ENCODE data around the gene ACHE. TPM values are rescaled to one million over a fixed set of nuclear protein-coding genes. Genes with fewer than 3 reads are reported as not detected.

ACHE gene
- total RNA-seq, 6 donors from 2014 or later: 1.3 to 2.9 (median 2.2) TPM; not detected in 1

DNA sequence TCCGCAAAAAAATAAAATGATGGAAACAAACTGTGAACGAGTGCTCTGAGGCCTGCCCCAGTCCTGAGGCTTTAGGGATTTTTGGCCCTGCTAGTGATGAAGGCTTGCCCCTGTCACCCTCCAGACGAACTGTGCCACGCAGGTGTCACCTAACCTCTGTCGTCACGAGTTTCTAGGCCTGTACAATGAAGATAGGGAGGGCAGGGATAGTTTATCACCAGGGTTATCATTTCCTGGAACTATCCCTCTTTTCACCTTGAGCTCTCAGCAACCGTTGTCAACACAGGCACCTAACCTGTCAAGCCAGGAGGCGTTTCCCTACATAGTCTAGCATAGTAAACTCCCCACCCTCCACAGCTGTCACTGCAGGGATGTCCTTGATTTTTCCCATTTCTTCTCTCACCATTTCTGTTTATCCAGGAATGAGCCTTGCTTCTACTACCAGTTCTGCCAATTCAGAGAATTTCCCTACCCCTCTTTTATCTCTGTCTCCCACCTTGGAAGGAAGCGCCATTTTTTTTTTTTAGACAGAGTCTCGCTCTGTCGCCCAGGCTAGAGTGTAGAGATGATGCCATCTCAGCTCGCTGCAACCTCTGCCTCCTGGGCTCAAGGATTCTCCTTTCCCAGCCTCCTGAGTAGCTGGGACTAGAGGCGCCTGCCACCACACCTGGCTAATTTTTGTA, 2.2 kb upstream of the ACHE start:
- ATAC-seq (ENCODE audit: low FRiP score in 2 of 2) (no peak), DNase-seq (no peak)
- no peak overlapping the region for H3K4me3 ChIP-seq
- peaks cover 0 to 31% (median 20%) of the 10 kb centered on the region in 4 donors for H3K27me3 ChIP-seq
- no peaks in the 10 kb centered on the region for H3K9me3 ChIP-seq
- no peak for TF ChIP-seq EP300 (IDR thresholded peaks at IDR 0.05)
- TF ChIP-seq POLR2A (IDR thresholded peaks at IDR 0.05): no peak
- TF ChIP-seq CTCF (IDR thresholded peaks at IDR 0.05): no peak
- no peak for TF ChIP-seq POLR2AphosphoS5 (IDR thresholded peaks at IDR 0.05)
- H3K27ac ChIP-seq: no peak overlapping the region
- 66 to 71% methylated on average over 13 of the region's 13 CpGs for WGBS, 2 donors
- peaks cover 23 to 30% (median 28%) of the 10 kb centered on the region in 4 donors for H3K4me1 ChIP-seq
- no peaks in the 10 kb centered on the region for H3K36me3 ChIP-seq

- ATAC-seq (ENCODE audit: low FRiP score in 2 of 2) (peak; percentile 19 to 59), DNase-seq (peak in 1 of 2 donors; percentile 93)
- WGBS, 2 donors: 1 to 2% methylated on average over 18 to 52 of the region's 95 CpGs
- Histone ChIP-seq H3K4me3 (peak overlapping the region in 3 of 4 donors; percentile 35 to 53 (median 50)), H3K9me3 (no peaks in the 10 kb centered on the region), H3K27me3 (peaks cover 0 to 31% (median 20%) of the 10 kb centered on the region in 4 donors), H3K36me3 (no peaks in the 10 kb centered on the region), H3K4me1 (peaks cover 23 to 30% (median 28%) of the 10 kb centered on the region in 4 donors), H3K27ac (no peak overlapping the region)
- TF ChIP-seq CTCF (IDR thresholded peaks at IDR 0.05): peak; percentile 65 to 92 (median 86)
- no peak for TF ChIP-seq EP300 (IDR thresholded peaks at IDR 0.05)
- TF ChIP-seq POLR2AphosphoS5 (IDR thresholded peaks at IDR 0.05): no peak
- no peak for TF ChIP-seq POLR2A (IDR thresholded peaks at IDR 0.05)
Observed at GRCh38 chr7:100896732-100897608, 1.3 kb upstream of the ACHE start.

GRCh38 chr7:100895956-100896731, 456 bp upstream of the ACHE start:
- Histone ChIP-seq H3K9me3 (no peaks in the 10 kb centered on the region), H3K27ac (no peak overlapping the region), H3K4me3 (peak overlapping the region in 3 of 4 donors; percentile 35 to 53 (median 50)), H3K4me1 (peaks cover 24 to 32% (median 30%) of the 10 kb centered on the region in 4 donors), H3K27me3 (peaks cover 0 to 31% (median 20%) of the 10 kb centered on the region in 4 donors), H3K36me3 (no peaks in the 10 kb centered on the region)
- no peak for TF ChIP-seq CTCF (IDR thresholded peaks at IDR 0.05)
- TF ChIP-seq EP300 (IDR thresholded peaks at IDR 0.05): no peak
- TF ChIP-seq POLR2AphosphoS5 (IDR thresholded peaks at IDR 0.05): no peak
- TF ChIP-seq POLR2A (IDR thresholded peaks at IDR 0.05): no peak
- ATAC-seq (ENCODE audit: low FRiP score in 2 of 2): peak in 1 of 2 donors; percentile 4
- DNase-seq: peak in 1 of 2 donors; percentile 82
- 8 to 11% methylated on average over 29 to 38 of the region's 54 CpGs for WGBS, 2 donors

DNA sequence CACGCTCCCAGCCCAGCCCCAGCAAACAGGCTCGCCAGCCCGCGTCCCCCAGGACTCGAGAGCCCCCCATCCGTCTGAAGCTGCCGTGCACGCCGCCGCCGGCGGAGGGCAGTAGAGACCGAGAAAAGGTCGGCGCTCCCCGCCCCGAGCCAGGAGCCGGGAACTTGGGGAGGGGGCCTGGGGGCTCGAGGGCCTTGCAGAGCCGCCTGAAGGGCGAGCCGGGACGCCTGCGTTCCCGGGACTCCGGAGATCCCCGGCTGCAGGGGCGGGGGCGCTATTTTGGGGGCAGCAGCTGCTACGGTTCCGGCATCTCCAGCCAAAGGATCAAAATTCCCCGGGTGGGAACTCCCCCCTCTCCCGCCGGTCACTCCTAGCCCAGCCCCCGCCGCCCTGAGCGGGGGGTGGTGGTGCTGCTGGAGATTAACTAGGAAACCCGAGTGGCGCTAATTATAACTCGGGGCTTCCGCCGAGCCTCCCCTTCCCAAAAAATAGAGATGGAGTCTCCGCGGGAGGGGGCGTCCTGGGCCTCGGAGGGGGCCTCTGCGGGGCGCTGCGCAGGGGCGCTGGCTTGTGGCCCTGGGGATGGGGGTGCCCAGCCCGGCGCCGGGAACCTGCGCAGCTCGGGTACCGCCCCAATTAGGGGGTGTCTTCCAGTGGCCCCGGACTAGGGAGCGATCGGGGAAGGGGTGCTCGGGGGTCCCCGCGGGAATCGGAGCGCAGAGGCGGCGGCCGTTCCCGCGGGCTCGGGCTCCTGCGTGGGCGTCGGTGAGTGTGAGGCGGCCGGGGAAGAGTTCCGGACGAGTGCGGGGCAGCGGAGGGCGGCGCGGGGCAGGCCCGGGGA, 608 bp downstream of the ACHE start:
- WGBS, 2 donors: 1% methylated on average over 21 of the region's 83 CpGs; no CpG with 5 or more reads in 1 of the 2 donors
- Histone ChIP-seq H3K27me3 (peaks cover 0 to 32% (median 22%) of the 10 kb centered on the region in 4 donors), H3K9me3 (no peaks in the 10 kb centered on the region), H3K4me3 (peak overlapping the region; percentile 35 to 53 (median 43)), H3K27ac (peak overlapping the region in 1 of 4 donors; percentile 11), H3K36me3 (no peaks in the 10 kb centered on the region), H3K4me1 (peaks cover 34 to 43% (median 40%) of the 10 kb centered on the region in 4 donors)
- DNase-seq (peak in 1 of 2 donors; percentile 94), ATAC-seq (ENCODE audit: low FRiP score in 2 of 2) (peak in 1 of 2 donors; percentile 45)
- no peak for TF ChIP-seq EP300 (IDR thresholded peaks at IDR 0.05)
- no peak for TF ChIP-seq POLR2A (IDR thresholded peaks at IDR 0.05)
- peak; percentile 76 to 90 (median 88) for TF ChIP-seq CTCF (IDR thresholded peaks at IDR 0.05)
- TF ChIP-seq POLR2AphosphoS5 (IDR thresholded peaks at IDR 0.05): no peak

Data from upper lobe of left lung (tissue), 6 donors.